Vagina (tissue), 2 donors: ENCODE results near the gene CAPN1. TPM values are rescaled to one million over a fixed set of nuclear protein-coding genes. Genes with fewer than 3 reads are reported as not detected.

ENCODE experiments used
- DNase-seq, 2 donors: peaks; one replicate each; pipeline ENCODE4 v3.0.0-alpha.2; 2017; ENCODE audit errors: extremely low spot score in 2 of 2
- H3K27ac ChIP-seq: fragments of 200-600 bp; sonication (generic); one replicate; pipeline ENCODE4 v1.5.1; 2019
- H3K27me3 ChIP-seq: fragments of 200-600 bp; sonication (generic); one replicate; pipeline ENCODE4 v1.5.1; 2019
- H3K36me3 ChIP-seq, 2 donors: fragments of 200-600 bp; sonication (generic); one replicate each; pipeline ENCODE4 v1.5.1; 2017 to 2019
- H3K4me1 ChIP-seq: fragments of 200-600 bp; sonication (generic); one replicate; pipeline ENCODE4 v1.5.1; 2019
- H3K4me3 ChIP-seq, 2 donors: fragments of 200-600 bp; sonication (generic); 1 replicate in 1 of 2; 2 replicates in 1 of 2; pipeline ENCODE4 v1.5.1; 2016 to 2019
- H3K9me3 ChIP-seq: fragments of 200-600 bp; sonication (generic); one replicate; pipeline ENCODE4 v1.5.1; 2019
- POLR2A ChIP-seq, 2 donors: fragments of 450-650 bp; IDR thresholded peaks; one replicate each; pipeline ENCODE4 v1.6.1; 2017; ENCODE audit warnings: antibody characterized with exemption in 2 of 2, mild to moderate bottlenecking in 2 of 2, moderate library complexity in 2 of 2
- POLR2AphosphoS5 ChIP-seq, 2 donors: sonication (generic); formaldehyde crosslinking; IDR thresholded peaks; one replicate each; pipeline ENCODE4 v1.9.0; 2017; ENCODE audit warnings: antibody characterized with exemption in 2 of 2, mild to moderate bottlenecking in 2 of 2, low read depth in 1 of 2; ENCODE audit not compliant: insufficient read depth in 1 of 2
- intact Hi-C: fragments of 100-400 bp; cut with DNase I; formaldehyde crosslinking; loops from one replicate; pipeline ENCODE4 v1.15.1; 2023
- total RNA-seq: library from RNA; depleted of rRNA; stranded (reverse); fragments of >200 nt; gene quantifications from one replicate; pipeline ENCODE4 v1.2.3, GENCODE V29; 2016
- TF ChIP-seq, protein P1 (sequence below), 3 experiments: fragments of 450-650 bp in 2 of 3; fragments of 200-600 bp in 1 of 3; sonication (generic) in 1 of 3; IDR thresholded peaks; one replicate each; pipeline ENCODE4 v1.5.1; 2017 to 2019; ENCODE audit warnings: antibody characterized with exemption in 3 of 3, mild to moderate bottlenecking in 2 of 3, moderate library complexity in 2 of 3

The CAPN1 gene
- total RNA-seq, 1 donor from 2014 or later, result 302 TPM

DNA sequence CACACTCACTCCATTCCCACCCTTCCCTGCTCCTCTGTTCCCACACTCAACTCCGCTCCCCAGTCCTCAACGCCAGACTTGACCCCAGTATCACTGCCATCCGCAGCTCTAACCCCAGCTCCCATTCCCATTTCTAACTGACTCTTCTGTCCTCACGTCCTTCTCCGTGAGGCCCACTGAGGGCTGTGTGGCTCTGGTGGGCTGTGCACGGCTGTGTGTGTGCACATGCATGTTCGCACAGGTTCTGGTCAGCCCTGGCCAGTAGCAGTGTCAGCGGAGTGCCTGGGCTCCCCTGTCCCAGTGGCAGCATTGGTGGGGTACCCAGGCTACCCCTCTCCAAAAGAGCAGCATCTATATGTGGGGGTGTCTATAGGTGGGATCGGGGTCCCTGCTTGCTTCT lies 5.0 kb downstream of the CAPN1 start:
- Histone ChIP-seq H3K27ac (no peak overlapping the region), H3K36me3 (peaks cover 0 to 68% of the 10 kb centered on the region in 2 donors)
- no peak for DNase-seq

DNA sequence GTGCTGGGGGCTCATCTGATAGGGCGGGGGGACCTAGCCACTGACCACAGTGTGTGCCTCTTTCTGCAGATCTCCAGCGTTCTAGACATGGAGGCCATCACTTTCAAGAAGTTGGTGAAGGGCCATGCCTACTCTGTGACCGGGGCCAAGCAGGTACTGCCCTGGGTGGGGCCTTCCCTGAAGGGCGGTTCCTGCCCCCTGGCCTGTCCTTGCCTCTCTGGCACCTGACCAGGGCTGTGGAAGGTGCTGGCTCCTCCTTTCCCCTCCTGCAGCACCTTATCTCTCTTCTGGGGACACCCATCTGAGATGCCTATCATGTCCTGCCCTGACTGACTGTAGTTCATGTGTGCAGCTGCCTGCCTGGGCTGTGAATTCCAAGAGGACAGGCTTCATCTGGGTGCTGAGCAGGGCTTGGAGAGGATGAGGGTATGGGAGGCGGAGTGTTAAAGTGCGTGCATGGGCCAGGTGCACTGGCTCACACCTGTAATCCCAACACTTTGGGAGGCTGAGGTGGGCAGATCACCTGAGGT lies 5.5 kb downstream of the CAPN1 start:
- intact Hi-C loops, result no loop called here

More for the DNA sequence above, 5.0 kb downstream of the CAPN1 start:
- Histone ChIP-seq H3K4me3 (no peak overlapping the region), H3K4me1 (peaks cover 34% of the 10 kb centered on the region), H3K27me3 (no peaks in the 10 kb centered on the region), H3K9me3 (no peaks in the 10 kb centered on the region)
- intact Hi-C loops, result no loop called here
- TF ChIP-seq POLR2AphosphoS5 (IDR thresholded peaks at IDR 0.05; ENCODE audit: insufficient read depth in 1 of 2, low read depth in 1 of 2) (no peak), POLR2A (IDR thresholded peaks at IDR 0.05) (no peak)
- TF ChIP-seq, protein P1, sequence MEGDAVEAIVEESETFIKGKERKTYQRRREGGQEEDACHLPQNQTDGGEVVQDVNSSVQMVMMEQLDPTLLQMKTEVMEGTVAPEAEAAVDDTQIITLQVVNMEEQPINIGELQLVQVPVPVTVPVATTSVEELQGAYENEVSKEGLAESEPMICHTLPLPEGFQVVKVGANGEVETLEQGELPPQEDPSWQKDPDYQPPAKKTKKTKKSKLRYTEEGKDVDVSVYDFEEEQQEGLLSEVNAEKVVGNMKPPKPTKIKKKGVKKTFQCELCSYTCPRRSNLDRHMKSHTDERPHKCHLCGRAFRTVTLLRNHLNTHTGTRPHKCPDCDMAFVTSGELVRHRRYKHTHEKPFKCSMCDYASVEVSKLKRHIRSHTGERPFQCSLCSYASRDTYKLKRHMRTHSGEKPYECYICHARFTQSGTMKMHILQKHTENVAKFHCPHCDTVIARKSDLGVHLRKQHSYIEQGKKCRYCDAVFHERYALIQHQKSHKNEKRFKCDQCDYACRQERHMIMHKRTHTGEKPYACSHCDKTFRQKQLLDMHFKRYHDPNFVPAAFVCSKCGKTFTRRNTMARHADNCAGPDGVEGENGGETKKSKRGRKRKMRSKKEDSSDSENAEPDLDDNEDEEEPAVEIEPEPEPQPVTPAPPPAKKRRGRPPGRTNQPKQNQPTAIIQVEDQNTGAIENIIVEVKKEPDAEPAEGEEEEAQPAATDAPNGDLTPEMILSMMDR (IDR thresholded peaks at IDR 0.05), result no peak

DNA sequence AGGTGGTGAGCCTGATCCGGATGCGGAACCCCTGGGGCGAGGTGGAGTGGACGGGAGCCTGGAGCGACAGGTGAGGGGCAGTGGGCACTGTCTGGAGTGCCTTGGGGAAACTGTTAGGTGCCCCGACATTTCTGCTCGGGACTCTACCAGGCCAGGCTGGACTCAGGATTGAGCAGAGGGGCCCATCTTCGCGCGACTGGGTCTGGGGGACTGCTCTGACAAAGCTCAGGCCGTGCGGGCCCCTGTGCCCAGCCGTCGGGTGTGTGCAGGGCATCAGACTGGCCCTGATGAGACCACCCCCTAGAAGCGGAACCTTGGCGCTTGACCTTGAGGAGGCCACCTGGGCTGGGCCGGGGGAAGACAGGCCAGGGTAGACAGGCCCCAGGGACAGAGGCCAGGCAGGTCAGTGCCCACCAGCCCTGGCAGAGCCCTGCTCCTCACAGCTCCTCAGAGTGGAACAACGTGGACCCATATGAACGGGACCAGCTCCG lies 6.3 kb downstream of the CAPN1 start:
- intact Hi-C loops, result no loop called here
- DNase-seq, result no peak
- no peak overlapping the region for H3K4me3 ChIP-seq

More for the DNA sequence above, 5.5 kb downstream of the CAPN1 start:
- DNase-seq, result no peak
- Histone ChIP-seq H3K4me1 (peaks cover 33% of the 10 kb centered on the region), H3K9me3 (no peaks in the 10 kb centered on the region), H3K27ac (no peak overlapping the region), H3K4me3 (no peak overlapping the region), H3K27me3 (no peaks in the 10 kb centered on the region), H3K36me3 (peaks cover 0 to 70% of the 10 kb centered on the region in 2 donors)
- TF ChIP-seq POLR2AphosphoS5 (IDR thresholded peaks at IDR 0.05; ENCODE audit: insufficient read depth in 1 of 2, low read depth in 1 of 2) (no peak), POLR2A (IDR thresholded peaks at IDR 0.05) (no peak)
- TF ChIP-seq, protein P1 (IDR thresholded peaks at IDR 0.05), result no peak

DNA sequence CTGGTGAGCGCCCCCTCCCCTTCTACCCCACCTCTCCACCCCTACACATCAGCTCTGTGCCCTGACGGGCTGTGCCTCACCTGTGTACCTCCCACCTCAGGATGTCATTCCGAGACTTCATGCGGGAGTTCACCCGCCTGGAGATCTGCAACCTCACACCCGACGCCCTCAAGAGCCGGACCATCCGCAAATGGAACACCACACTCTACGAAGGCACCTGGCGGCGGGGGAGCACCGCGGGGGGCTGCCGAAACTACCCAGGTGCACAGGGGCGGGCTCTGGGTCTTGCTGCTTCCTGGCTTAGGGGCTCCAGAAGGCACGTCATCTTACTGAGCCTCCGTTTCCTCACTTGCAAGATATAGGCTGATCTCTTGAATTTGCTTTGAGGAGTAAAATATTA lies 6.8 kb downstream of the CAPN1 start:
- H3K4me1 ChIP-seq, result peaks cover 20% of the 10 kb centered on the region
- intact Hi-C loops, result no loop called here
- no peak for DNase-seq
- H3K36me3 ChIP-seq, result peaks cover 0 to 73% of the 10 kb centered on the region in 2 donors
- H3K27me3 ChIP-seq, result no peaks in the 10 kb centered on the region
- H3K9me3 ChIP-seq, result no peaks in the 10 kb centered on the region
- H3K27ac ChIP-seq, result no peak overlapping the region
- no peak overlapping the region for H3K4me3 ChIP-seq
- TF ChIP-seq POLR2AphosphoS5 (IDR thresholded peaks at IDR 0.05; ENCODE audit: insufficient read depth in 1 of 2, low read depth in 1 of 2) (no peak), POLR2A (IDR thresholded peaks at IDR 0.05) (no peak)
- TF ChIP-seq, protein P1 (IDR thresholded peaks at IDR 0.05), result no peak

More for the DNA sequence above, 6.3 kb downstream of the CAPN1 start:
- no peaks in the 10 kb centered on the region for H3K27me3 ChIP-seq
- peaks cover 0 to 70% of the 10 kb centered on the region in 2 donors for H3K36me3 ChIP-seq
- H3K27ac ChIP-seq, result no peak overlapping the region
- H3K9me3 ChIP-seq, result no peaks in the 10 kb centered on the region
- peaks cover 25% of the 10 kb centered on the region for H3K4me1 ChIP-seq
- TF ChIP-seq, protein P1 (IDR thresholded peaks at IDR 0.05), result no peak
- TF ChIP-seq POLR2AphosphoS5 (IDR thresholded peaks at IDR 0.05; ENCODE audit: insufficient read depth in 1 of 2, low read depth in 1 of 2) (no peak), POLR2A (IDR thresholded peaks at IDR 0.05) (no peak)

DNA sequence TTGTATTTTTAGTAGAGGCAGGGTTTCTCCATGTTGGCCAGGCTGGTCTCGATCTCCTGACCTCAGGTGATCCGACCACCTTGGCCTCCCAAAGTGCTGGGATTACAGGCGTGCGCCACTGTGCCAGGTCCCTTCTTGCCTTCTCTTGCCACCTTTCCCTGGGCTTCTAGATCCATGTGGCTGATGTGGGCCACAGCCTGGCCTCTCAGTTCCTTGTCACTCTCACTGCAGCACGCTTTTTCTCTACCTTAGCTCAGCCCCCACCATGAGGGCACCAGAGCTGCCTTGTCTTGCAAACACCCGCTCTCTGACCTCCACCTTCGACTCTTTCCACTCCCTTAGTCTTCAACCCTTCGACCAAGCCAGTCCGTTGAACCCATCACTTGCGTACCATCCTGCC lies 7.5 kb downstream of the CAPN1 start:
- Histone ChIP-seq H3K27ac (no peak overlapping the region), H3K36me3 (peaks cover 0 to 76% of the 10 kb centered on the region in 2 donors), H3K9me3 (no peaks in the 10 kb centered on the region), H3K4me3 (no peak overlapping the region), H3K27me3 (no peaks in the 10 kb centered on the region), H3K4me1 (peaks cover 13% of the 10 kb centered on the region)
- intact Hi-C loops, result no loop called here
- TF ChIP-seq, protein P1 (IDR thresholded peaks at IDR 0.05), result no peak
- TF ChIP-seq POLR2A (IDR thresholded peaks at IDR 0.05) (no peak), POLR2AphosphoS5 (IDR thresholded peaks at IDR 0.05; ENCODE audit: insufficient read depth in 1 of 2, low read depth in 1 of 2) (no peak)
- no peak for DNase-seq
